Ovary (tissue), 9 donors: ENCODE results near the gene CDC20. TPM values are rescaled to one million over a fixed set of nuclear protein-coding genes. Genes with fewer than 3 reads are reported as not detected.

Source experiments
- DNase-seq, 5 donors: peaks; one replicate each; pipeline ENCODE4 v3.0.0-alpha.2; 2019 to 2020
- H3K27ac ChIP-seq, 2 donors: fragments of 200-600 bp; one replicate each; pipeline versions ENCODE4 v1.5.1 to v1.8.0; 2019 to 2022
- H3K27me3 ChIP-seq: fragments of 200-600 bp; one replicate; pipeline ENCODE4 v1.8.0; 2022
- H3K36me3 ChIP-seq: fragments of 200-600 bp; sonication (generic); one replicate; pipeline ENCODE4 v1.5.1; 2019
- H3K4me1 ChIP-seq: one replicate; pipeline ENCODE4 v1.8.1; 2013; ENCODE audit warnings: mild to moderate bottlenecking, moderate library complexity; ENCODE audit not compliant: insufficient read depth
- H3K4me3 ChIP-seq: fragments of 200-600 bp; sonication (generic); one replicate; pipeline ENCODE4 v1.5.1; 2017
- H3K9me3 ChIP-seq, 2 donors: fragments of 200-600 bp in 1 of 2; sonication (generic) in 1 of 2; one replicate each; pipeline versions ENCODE4 v1.5.1 to v1.8.1; 2013 to 2019; ENCODE audit warnings: mild to moderate bottlenecking in 1 of 2, moderate library complexity in 1 of 2
- CTCF ChIP-seq, 3 donors: fragments of 450-650 bp in 2 of 3; fragments of 200-600 bp in 1 of 3; IDR thresholded peaks; one replicate each; pipeline versions ENCODE4 v1.5.1 to v1.8.0; 2016 to 2022; ENCODE audit warnings: antibody characterized with exemption in 3 of 3, mild to moderate bottlenecking in 1 of 3
- EP300 ChIP-seq: sonication (generic); formaldehyde crosslinking; IDR thresholded peaks from one replicate; pipeline ENCODE4 v1.6.1; 2017; ENCODE audit warnings: antibody characterized with exemption
- POLR2A ChIP-seq: fragments of 450-650 bp; IDR thresholded peaks from one replicate; pipeline ENCODE4 v1.6.1; 2017; ENCODE audit warnings: antibody characterized with exemption, mild to moderate bottlenecking, moderate library complexity
- WGBS, 3 donors: extraction: QIAGEN DNeasy Blood & Tissue Kit in 1 of 3; methylation state at CpG; one replicate each; pipeline versions ENCODE4 v1.1.5 to v1.1.7; 2013 to 2017; 5-methylcytosine and 5-hydroxymethylcytosine counted together
- intact Hi-C, 4 donors: fragments of 100-400 bp; cut with DNase I; formaldehyde crosslinking; loops; one replicate each; pipeline versions ENCODE4 v1.11.0 to v1.15.1; 2022 to 2023
- polyA plus RNA-seq, 2 donors: library from polyadenylated mRNA; stranded (reverse); fragments of 200-250 nt in 1 of 2; fragments of 350-450 nt in 1 of 2; fragmentation: Illumina TruSeq in 1 of 2; extraction: RNeasy Lipid Tissue Mini Kit (QIAGEN cat#74804) in 1 of 2; gene quantifications; one replicate each; pipeline ENCODE4 v1.2.3, GENCODE V29; 2013 to 2014
- total RNA-seq, 7 donors: library from RNA; depleted of rRNA in 2 of 7; stranded (reverse); fragments of >200 nt in 2 of 7; fragmentation: NEBNext Ultra II Directional in 3 of 7; extraction: Animal tissue kit (Norgen Biotek cat#: 25700) in 3 of 7; gene quantifications; one replicate each; pipeline versions ENCODE4 v1.1.0 to v1.2.4, GENCODE V29; 2016 to 2023
- donor health status: DM: no; HTN: no; CAD: no; lungs with moderate emphysema.
- donor health status: DM: no; HTN: no; CAD: no.
- donor health status: Bipolar disorder and iron deficiency.
- donor health status: DM: yes; HTN: yes; CAD: no.
- donor health status: DM: no; HTN: no; CAD: no.
- donor health status: DM: yes; HTN: yes; CAD: no.

The CDC20 gene
- total and polyA plus RNA-seq, 9 donors = 0.50 to 2.9 (median 1.4) TPM; not detected in 1

GRCh38 chr1:43370564-43370963 is 11.8 kb downstream of the CDC20 start:
- TF ChIP-seq EP300 (no peak), CTCF (IDR thresholded peaks at IDR 0.05) (no peak), POLR2A (no peak)
- DNase-seq = no peak
- Histone ChIP-seq H3K4me1 (peaks cover 11% of the 10 kb centered on the region), H3K27ac (no peak overlapping the region), H3K4me3 (no peak overlapping the region), H3K36me3 (no peaks in the 10 kb centered on the region), H3K9me3 (no peaks in the 10 kb centered on the region), H3K27me3 (no peaks in the 10 kb centered on the region)
- intact Hi-C loops = no loop called here
- 71 to 79% (median 76%) methylated on average over 4 of the region's 4 CpGs for WGBS, 3 donors

- TF ChIP-seq CTCF (IDR thresholded peaks at IDR 0.05) (no peak), EP300 (no peak), POLR2A (no peak)
- intact Hi-C loops = no loop called here
- Histone ChIP-seq H3K4me3 (no peak overlapping the region), H3K27me3 (no peaks in the 10 kb centered on the region), H3K36me3 (no peaks in the 10 kb centered on the region), H3K27ac (no peak overlapping the region), H3K4me1 (peaks cover 5% of the 10 kb centered on the region), H3K9me3 (no peaks in the 10 kb centered on the region)
- 90 to 94% (median 93%) methylated on average over 5 of the region's 5 CpGs for WGBS, 3 donors
- DNase-seq = no peak
Observed at GRCh38 chr1:43372172-43372571, 13.4 kb downstream of the CDC20 start.

GRCh38 chr1:43373066-43373940 is 14.5 kb downstream of the CDC20 start:
- H3K9me3 ChIP-seq = no peaks in the 10 kb centered on the region
- 71 to 79% (median 72%) methylated on average over 4 of the region's 4 CpGs for WGBS, 3 donors
- intact Hi-C loops = no loop called here
- H3K4me1 ChIP-seq = peaks cover 5% of the 10 kb centered on the region
- no peak for TF ChIP-seq POLR2A
- TF ChIP-seq EP300 = no peak
- TF ChIP-seq CTCF (IDR thresholded peaks at IDR 0.05) = no peak
- H3K36me3 ChIP-seq = no peaks in the 10 kb centered on the region
- no peak overlapping the region for H3K4me3 ChIP-seq
- DNase-seq = no peak
- no peak overlapping the region for H3K27ac ChIP-seq
- no peaks in the 10 kb centered on the region for H3K27me3 ChIP-seq

GRCh38 chr1:43376723-43377235 is 18.0 kb downstream of the CDC20 start:
- DNase-seq = no peak
- Histone ChIP-seq H3K4me1 (no peaks in the 10 kb centered on the region), H3K27ac (no peak overlapping the region), H3K27me3 (no peaks in the 10 kb centered on the region), H3K9me3 (no peaks in the 10 kb centered on the region), H3K4me3 (no peak overlapping the region), H3K36me3 (no peaks in the 10 kb centered on the region)
- intact Hi-C loops = no loop called here
- TF ChIP-seq POLR2A = no peak
- no peak for TF ChIP-seq CTCF (IDR thresholded peaks at IDR 0.05)
- no peak for TF ChIP-seq EP300
- WGBS, 3 donors = 92 to 95% (median 93%) methylated on average over 7 of the region's 7 CpGs
